CD4-positive, alpha-beta T cell treated with Interleukin-21 for 1 hour (primary cell): ENCODE results near the gene CDKAL1.

Source experiments
- DNase-seq: peaks from one replicate; pipeline ENCODE4 v3.0.0-alpha.2; 2020

The CDKAL1 gene

DNA sequence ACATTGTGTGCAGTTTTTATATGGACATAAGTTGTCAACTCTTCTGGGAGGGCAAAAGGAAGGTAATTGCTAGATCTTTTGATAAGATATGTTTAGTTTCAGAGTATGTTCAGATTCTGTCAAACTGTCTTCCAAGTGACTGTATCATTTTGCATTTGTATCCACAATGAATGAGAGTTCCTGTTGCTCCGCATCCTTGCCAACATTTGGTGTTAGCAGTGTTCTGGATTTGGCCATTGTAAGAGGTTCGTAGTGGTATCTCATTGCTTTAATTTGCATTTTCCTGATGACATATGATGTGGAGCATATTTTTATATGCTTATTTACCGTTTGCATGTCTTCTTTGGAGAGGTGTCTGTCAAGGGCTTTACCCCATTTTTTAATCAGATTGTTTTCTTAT lies 150.2 kb downstream of the CDKAL1 start:
- no peak for DNase-seq

DNA sequence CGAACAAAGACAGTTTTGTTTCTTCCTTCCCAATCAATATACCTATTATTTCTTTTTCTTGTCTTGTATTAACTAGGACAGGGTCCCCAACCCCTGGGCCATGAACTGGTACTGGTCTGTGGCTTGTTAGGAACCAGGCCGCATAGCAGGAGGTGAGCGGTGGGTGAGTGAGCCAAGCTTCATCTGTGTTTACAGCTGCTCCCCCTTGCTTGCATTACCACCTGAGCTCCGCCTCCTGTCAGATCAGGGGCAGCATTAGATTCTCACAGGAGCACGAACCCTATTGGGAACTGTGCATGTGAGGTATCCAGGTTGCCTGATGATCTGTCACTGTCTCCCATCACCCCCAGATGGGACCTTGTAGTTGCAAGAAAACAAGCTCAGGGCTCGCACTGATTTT lies 151.9 kb downstream of the CDKAL1 start:
- no peak for DNase-seq

DNA sequence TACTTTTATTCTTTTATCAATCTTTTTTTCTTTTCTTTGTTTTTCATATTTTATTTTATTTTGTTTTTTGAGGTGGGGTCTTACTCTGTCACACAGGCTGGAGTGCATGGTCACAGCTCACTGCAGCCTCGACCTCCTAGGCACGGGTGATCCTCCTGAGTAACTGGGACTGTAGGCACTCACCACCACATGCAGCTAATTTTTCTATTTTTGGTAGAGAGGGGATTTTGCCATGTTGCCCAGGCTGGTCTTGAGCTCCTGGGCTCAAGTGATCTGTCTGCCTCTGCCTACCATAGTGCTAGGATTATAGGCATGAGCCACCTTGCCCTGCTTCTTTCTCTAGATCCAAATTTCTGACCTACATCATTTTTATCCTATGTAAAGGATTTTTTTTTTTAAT lies 153.2 kb downstream of the CDKAL1 start:
- no peak for DNase-seq

DNA sequence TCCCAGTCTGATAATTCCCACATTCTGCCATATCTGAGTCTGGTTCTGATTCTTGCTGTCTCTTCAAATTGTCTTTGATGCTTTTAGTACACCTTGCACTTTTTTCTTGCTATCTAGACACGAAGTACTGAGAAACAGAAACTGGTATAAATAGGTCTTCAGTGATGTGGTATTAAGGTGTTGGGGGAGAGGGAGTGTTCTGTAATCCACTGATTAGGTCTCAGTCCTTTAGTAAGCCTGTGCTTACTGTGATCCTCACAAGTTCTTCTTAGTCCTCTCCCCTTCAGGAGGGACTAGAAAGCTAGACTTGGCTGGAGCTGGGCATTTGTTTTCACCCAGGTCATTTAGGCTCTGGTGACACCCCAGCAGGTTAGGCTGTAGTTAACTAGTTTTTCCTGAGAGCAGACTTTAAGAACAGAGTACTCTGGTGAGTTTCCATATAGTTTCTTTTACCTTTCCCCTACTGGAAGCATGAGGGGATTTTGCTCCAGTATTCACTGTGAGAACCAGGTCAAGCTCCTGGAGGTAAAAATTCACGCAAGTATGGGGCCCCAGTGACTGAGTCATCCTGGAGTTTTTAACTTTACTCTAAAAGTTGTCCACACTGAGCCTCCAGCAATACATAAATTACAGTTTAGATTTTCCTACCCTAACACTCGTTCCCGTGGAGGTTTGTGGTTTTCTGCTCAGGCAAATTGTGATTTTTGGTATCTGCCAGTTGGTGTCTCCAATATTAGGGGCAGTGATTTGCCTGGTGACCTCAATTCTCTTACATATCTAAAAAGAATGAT lies 154.6 kb downstream of the CDKAL1 start:
- no peak for DNase-seq

DNA sequence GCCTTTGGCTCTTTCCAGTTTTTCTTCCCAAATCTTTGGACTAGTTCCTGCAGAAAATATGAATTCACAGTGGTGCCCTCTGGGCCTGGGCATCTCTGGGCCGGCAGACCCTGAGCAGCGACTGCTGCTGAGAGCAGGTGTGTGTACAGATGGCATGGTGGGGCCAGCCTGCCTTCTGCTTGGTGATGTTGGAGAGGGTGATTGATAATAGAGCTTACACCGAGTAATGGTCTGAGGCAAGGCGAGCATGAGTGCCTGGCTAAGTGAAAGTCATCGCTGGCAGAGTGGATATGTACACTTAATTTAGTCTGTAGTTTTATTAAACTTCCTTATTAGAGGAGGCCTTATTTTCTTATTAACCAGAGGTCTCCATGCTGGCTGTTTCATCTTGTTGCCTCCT lies 156.9 kb downstream of the CDKAL1 start:
- no peak for DNase-seq

DNA sequence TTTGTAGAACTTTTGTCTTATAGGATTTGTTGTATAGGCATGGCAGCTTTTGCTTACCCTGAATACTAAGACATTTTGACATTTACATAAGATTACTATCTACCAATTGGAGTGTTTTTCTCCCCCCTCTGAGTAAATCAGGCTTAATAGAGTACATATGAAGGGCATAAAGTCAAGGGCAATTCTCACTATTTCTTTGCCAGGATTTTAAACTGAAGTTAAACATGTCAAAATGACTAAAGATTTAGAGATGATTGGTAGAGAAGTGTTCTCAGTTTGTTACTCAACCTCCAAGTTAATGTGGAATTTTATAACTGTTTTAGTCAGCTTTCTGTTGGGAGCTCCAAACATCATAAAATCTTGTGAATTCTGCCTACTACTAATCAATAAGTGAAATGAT lies 157.8 kb downstream of the CDKAL1 start:
- no peak for DNase-seq

DNA sequence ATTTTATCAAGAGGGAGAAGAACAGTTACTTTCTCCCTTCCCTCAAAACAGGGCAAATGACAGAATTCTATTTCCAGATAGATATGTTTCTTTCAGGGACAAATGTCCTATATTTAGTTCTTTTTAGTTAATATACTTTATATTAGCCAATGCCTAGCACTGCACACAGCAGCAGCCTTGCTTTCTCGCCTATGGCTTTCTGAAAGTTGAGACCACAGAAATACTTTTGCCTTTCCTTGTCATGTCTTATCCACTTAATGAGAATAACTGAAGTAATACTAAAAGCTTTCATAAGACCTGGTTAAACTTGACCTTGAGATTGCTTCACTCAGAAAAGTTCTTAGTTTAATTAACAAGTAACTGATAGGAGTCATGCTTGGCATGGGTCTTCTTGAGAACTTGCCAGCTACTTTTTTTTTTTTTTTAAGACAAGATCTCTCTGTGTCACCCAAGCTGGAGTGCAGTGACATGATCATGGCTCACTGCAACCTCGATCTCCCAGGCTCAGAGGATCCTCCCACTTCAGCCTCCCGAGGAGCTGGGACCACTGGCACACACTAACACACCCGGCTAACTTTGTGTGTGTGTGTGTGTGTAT lies 159.3 kb downstream of the CDKAL1 start:
- DNase-seq, result no peak

DNA sequence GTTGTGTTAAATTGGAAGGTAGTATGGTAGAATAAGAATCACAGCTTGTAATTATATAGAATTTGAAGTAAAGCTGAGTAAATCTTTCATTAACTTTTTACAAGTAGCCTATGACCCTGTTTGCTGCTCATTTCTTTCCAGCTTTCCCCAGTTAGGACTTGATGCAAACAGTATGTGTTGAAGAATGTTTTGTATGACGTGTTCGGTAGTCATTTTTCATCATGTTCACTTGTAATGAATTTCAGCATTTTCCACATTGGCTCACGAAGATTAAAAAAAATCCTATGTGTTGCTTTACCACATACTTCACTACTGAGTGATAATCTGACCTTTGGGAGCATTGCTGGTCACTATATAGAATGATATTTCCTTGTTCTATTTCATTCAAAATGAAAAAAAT lies 162.4 kb downstream of the CDKAL1 start:
- DNase-seq, result no peak

DNA sequence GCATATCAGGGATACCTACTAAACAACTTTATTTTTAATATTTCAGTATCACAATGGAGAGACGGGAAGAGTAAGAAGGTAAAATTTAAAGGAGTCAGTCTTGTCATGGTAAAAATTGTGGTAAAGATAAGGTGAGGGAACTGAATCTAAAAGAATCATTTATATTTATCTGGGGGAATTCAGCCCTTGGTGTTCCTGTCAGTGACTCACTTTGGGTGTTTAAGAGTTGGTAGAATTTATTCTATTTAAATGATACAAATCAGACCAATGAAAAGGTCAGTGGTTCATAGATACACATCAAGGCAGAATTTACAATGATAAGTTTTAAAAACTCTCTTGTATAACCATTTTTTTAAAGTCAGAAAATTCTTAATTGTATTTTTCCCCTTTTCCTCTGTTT lies 164.4 kb downstream of the CDKAL1 start:
- DNase-seq, result no peak

DNA sequence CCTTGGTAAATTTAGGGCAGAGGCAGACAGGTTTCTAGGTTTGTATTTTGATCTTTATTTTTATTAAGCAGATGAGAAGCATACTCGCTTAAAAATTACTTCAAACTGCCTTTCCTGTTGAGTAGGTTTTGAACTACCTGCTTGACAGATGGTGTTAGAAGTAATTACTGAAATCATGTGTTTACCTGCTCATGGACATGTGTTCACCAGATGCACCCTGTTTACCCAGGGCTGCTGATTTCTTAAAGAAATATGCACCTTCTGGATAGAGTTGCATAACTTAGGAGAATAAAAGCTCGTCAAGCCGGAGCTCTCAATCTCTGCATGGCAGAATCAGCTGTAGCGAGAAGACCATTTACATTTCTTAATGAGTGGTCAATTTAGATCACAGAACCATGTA lies 165.1 kb downstream of the CDKAL1 start:
- DNase-seq, result no peak

DNA sequence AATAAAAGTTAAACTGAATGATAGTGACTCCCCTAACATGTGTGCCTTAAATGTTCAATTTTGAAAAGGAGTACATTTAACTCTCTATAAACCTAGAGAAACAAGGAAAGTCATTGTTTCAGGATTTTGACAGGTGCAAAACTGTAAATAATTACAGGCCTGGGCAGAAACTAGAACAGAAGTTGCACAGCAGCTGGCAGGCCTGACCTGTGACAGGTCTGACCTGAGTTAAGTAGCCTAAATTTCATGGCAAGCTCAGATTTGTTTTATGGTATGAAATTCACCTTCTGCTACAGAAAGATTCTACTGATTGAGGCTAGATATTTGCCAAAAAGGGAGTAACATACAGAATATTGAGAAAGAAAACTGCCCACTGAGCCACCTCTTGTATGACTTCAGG lies 166.1 kb downstream of the CDKAL1 start:
- no peak for DNase-seq

DNA sequence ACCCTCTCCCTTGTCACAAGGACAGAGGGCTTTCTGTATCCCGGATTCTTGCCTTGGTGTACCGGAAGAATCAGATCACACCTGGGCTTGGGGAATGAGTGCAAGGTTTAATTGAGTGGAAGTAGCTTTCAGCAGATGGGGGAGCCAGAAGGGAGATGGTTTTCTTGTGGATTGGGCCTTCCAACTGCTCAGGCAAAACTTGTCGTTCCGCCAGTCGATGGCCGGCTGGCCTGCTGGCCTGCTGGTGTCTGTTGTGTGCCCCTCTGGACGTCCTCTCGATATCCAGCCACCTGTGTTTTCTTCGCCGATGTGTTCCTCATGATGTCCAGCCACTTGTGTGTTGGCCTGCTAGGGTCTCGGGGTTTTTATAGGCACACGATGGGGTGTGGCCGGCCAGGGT lies 168.1 kb downstream of the CDKAL1 start:
- no peak for DNase-seq

DNA sequence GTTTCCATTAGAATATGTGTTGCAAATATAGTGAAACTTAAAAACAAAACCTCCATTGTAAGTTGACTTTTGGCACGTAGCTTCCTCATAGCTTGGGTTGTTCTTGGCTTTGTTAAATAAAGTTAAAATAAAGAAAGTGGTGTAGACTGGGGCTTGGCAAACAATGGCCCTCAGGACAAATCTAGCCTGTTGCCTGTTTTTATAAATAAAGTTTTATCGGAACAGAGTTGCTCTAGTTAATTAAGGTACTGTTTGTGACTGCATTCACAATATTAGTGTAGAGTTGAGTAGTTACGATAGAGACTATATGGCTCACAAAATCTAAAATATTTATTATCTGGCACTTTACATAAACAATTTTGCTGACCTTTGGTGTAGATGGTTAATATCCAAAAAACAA lies 168.8 kb downstream of the CDKAL1 start:
- no peak for DNase-seq

DNA sequence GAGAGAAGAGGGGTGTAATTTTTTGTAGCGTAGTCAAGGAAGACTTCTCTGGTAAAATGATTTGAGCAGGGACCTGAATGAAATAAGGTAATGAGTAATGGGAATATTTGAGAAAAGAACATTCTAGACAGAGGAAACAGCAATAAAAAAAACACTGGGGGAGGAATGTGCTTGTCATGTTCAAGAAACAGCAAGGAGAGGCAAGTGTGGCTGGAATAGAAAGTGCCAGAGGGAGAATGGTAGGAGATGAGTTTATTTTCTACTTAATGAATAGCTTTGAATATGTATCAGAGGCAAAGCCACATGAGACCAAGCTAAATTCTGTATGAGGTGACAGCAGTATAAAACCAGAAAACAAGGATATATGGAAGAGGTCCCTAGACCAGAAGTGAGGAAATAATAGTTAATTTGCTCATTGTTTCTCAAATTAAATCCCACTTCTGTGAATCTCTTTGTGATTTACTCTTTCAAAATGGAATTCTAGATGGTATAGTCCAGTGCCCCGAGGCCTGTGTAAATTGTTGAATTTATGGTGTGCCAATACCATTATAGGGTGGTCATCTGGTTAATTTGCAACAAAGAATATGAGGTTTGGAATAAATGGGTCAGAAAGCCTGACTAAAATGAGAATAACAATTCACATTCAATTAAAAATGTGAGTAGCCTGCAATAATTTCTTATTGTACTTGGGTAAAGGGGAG lies 170.2 kb downstream of the CDKAL1 start:
- no peak for DNase-seq

DNA sequence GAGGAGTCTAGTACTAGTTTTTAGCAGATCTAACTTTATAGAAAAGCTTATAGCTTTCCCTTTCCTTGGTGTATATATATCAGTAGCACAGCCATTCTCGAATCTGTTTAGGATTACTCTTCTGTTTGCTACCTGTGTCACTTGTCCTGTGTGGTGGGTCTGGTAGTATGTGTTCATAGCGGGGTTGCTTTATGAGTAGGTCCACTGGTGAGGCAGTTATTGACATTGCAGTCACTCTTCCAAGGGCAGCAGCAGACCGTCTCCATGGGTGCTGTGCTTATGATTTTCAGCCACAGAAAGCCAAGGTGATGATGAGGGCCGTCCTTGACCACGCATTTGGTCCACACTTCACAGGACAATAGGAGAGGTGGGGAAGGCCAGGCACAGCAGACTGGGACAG lies 171.5 kb downstream of the CDKAL1 start:
- DNase-seq, result no peak

DNA sequence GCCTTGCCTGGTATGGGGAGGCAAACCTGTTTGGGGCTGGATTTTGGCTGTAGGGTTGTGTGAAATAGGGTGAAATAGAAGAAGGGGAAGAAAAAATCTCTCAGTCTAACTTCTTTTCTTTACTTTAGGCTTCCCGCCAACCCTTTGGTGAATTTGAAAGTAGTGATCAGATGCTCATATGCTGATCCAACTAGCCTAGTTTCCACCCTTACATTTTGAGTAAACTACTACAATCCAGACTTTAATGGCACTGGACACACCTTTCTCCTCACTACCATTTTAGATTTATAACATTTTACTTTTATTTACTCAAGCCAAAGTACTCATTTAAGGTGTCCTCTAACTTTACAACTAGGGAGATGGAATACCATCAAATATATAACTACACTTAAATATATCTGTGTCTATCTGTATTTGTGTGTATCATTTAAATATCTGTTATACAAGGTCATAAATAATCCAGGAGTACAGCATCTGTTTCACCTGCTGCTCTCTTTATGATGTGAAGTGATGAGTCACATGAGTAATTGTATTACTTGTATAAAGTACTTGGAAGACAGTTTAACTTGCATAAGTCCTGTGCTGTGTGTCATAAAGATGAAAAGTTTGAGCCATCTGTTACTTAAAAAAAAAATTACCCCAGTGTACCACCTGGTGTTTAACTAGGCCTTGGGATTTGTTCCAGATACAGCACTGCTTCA lies 172.1 kb downstream of the CDKAL1 start:
- no peak for DNase-seq

DNA sequence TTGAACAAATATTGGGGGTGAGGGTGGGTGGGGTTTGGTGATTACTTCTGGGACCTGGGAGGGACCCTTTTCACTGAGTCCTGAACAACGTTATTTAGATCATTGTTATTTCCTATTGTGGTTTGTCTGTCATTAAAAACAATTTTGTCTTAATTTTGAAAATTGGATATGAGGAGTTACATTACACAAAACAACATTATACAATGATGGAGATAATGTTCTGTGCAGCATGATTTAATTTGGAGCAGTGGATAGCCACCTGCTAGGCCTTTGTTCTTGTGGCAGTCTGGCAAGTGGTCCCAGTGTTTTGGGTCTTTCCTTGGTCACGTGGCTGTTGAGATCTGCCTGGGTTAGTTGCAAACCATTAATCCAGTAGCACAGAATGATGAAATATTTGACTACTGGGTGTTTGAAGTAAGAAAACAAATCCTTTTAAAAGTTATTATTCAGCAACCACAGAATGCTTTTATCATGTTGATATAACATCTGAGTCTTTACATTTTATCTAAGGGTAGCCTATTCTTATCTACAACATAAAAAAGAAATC lies 172.8 kb downstream of the CDKAL1 start:
- no peak for DNase-seq

DNA sequence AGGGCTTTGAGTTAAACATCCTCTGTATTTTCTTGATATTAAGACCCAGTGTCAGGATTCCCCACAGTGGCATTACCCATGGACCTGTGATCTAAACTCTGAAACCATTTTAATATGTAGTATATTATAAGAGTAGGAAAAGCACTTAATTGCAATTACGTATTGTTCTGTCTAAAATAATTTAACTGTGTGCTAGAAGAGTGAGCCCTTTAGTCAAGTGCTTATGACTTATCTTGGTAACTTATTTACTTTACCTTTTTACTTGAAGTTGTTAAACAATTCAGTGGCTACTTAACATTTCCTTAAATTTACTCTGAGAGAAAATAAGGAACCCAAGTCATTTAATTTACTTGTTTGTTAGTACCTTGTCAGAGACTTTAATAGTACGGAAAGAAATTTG lies 173.6 kb downstream of the CDKAL1 start:
- DNase-seq, result no peak

DNA sequence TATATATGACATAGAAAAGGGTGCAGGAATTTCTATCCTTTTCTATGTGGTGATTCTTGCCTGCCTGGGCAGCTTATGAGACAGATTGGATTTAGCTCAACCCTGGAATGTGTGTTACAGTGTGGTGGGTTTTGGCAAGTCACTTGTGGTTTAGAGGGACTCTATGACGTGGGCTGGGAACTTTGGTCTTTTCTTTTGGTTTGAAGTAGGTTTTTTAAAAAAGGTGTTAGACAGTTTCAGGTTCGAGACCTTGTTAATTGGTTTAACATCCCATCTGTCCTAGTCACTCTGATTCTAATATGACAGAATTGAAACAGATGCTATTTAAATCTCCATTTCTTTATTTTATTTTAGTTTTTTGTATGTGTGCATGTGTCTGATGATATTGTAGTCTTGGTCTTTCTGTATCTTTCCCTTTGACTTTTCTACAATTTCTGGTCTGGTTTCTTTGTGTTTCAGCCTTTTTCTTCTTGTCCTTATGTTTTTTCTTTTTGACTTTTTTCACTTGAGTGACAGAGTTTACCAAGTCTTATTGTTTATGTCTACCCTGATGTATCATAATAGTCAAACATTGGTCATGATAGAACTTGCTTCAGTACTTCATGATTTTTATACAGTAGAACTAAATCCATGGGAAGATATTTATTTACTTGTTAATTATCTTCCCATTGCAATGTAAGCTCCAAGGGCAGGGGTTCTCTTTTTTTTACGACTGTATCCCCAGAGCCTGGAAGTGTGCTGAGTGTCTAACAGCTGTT lies 174.3 kb downstream of the CDKAL1 start:
- peak; percentile 26 for DNase-seq

DNA sequence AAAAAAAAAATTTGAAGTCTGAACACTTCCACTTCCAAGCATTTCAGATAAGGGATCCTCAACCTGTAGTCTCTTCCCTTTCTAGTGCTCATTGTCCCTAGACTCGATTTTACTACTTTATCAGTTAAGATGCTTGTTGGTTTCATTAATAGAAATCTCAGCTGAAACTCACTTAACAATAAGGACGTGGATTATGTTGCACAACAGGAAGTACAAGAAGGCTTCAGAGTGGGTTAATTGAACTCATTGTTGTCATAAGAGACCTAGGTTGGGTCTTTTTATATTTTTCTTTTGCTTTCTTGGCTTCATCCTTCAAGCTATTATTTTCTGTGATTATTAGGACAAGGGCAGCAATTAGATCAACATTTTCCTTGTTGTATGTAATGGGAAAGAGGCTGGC lies 175.2 kb downstream of the CDKAL1 start:
- no peak for DNase-seq

DNA sequence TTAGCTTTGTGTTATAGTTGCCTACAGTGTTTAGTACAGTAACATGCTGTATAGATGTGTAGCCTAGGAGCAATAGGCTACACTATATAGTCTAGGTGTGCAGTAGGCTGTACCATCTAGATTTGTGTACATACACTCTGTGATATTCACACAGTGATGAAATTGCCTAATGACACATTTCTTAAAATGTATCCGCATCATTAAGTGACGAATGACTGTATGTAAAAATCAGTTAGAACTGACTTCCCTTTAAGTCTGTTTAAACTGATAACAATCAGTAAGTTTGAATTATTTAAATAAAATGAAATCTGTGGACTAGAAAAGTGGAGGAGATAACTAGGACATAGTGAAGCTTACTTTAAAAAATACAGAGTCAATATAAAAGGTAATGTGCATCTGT lies 176.1 kb downstream of the CDKAL1 start:
- no peak for DNase-seq

DNA sequence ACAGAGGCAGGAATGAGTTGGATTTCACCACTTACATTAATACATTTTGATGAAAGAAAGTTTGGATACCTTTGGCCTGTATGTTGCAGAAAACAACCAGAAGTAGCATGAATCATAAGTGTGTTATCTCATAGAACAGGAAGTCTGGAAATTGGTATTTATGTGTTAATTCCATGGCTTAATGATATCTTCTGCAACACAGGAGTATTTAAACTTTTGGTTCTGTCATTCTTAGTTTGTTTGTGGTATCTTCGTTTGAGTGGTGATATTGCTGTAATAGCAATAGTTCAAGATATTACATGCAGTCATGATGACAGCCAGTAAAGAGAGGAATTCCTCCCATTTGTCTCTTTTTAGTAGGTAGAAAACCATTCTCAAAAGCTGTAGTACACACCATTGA lies 177.3 kb downstream of the CDKAL1 start:
- DNase-seq, result no peak

DNA sequence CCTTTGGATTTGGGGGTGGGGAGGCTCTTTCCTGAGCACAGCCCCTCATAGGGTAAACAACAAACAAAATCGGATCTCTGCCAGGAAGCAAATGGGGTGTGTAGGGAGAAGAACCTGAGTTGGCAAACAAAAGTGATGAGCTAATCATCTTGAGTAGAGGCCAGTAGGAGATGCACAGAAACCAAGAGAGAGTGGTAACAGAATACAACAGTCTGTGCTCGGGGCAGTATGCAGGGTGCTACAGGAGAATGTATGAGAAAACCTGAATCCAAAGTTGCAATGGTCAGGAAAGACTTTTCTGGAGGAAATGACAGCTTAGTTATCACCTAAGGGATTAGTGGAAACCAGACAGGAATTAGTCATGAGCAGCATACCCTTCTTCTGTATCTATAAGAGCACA lies 177.8 kb downstream of the CDKAL1 start:
- DNase-seq, result no peak
